SK-N-SH treated with all-trans-retinoic acid at 6 μM for 48 hours (cell line): ENCODE measurements around the gene LOXHD1.

Experiments used
- ATAC-seq: fragments of 200-7000 bp; cut with Tn5 transposase; 3 replicates; pipeline ENCODE4 v1.9.1; 2020; ENCODE audit warnings: mild to moderate bottlenecking, moderate library complexity
- BACH2 ChIP-seq: fragments of 250-450 bp; sonication (Bioruptor Pico); IDR thresholded peaks from 2 replicates; pipeline ENCODE4 v1.9.0; 2021; ENCODE audit warnings: mild to moderate bottlenecking, borderline replicate concordance
- CREB5 ChIP-seq: fragments of 250-450 bp; sonication (Bioruptor Pico); IDR thresholded peaks from 2 replicates; pipeline ENCODE4 v1.5.1; 2020; ENCODE audit warnings: low read depth, mild to moderate bottlenecking, moderate library complexity
- CSDC2 ChIP-seq: fragments of 250-450 bp; sonication (Bioruptor Pico); IDR thresholded peaks from 2 replicates; pipeline ENCODE4 v1.5.0; 2020; ENCODE audit warnings: mild to moderate bottlenecking, moderate library complexity
- ESRRG ChIP-seq: fragments of 250-450 bp; sonication (Bioruptor Pico); IDR thresholded peaks from 2 replicates; pipeline ENCODE4 v1.6.1; 2021; ENCODE audit warnings: mild to moderate bottlenecking
- ISL1 ChIP-seq: fragments of 250-450 bp; sonication (Bioruptor Pico); IDR thresholded peaks from 2 replicates; pipeline ENCODE4 v2.1.2; 2022; ENCODE audit warnings: mild to moderate bottlenecking, moderate library complexity
- OSR1 ChIP-seq: fragments of 250-450 bp; sonication (Bioruptor Pico); IDR thresholded peaks from 2 replicates; pipeline ENCODE4 v1.8.0; 2022; ENCODE audit warnings: moderate library complexity, mild to moderate bottlenecking, inconsistent platforms
- PATZ1 ChIP-seq: fragments of 250-450 bp; sonication (Bioruptor Pico); IDR thresholded peaks from 2 replicates; pipeline ENCODE4 v1.8.0; 2020; ENCODE audit warnings: mild to moderate bottlenecking, moderate library complexity, borderline replicate concordance
- SNAI2 ChIP-seq: fragments of 250-450 bp; sonication (Bioruptor Pico); IDR thresholded peaks from 2 replicates; pipeline ENCODE4 v1.5.0; 2020; ENCODE audit warnings: mild to moderate bottlenecking, moderate library complexity
- TOX ChIP-seq: fragments of 250-450 bp; sonication (Bioruptor Pico); IDR thresholded peaks from 2 replicates; pipeline ENCODE4 v1.8.0; 2021; ENCODE audit warnings: mild to moderate bottlenecking, moderate library complexity, borderline replicate concordance
- ZC3H10 ChIP-seq: fragments of 250-450 bp; sonication (Bioruptor Pico); IDR thresholded peaks from 2 replicates; pipeline ENCODE4 v1.5.1; 2021; ENCODE audit warnings: mild to moderate bottlenecking, moderate library complexity
- ZFP3 ChIP-seq: fragments of 250-450 bp; sonication (Bioruptor Pico); IDR thresholded peaks from 2 replicates; pipeline ENCODE4 v1.5.0; 2020; ENCODE audit warnings: mild to moderate bottlenecking, moderate library complexity
- ZNF565 ChIP-seq: fragments of 450-650 bp; formaldehyde crosslinking; conservative IDR thresholded peaks from 2 replicates; pipeline ENCODE4 v1.5.0; 2020; ENCODE audit warnings: low read depth, mild to moderate bottlenecking, moderate library complexity
- ZNF8 ChIP-seq: fragments of 450-650 bp; formaldehyde crosslinking; IDR thresholded peaks from 2 replicates; pipeline ENCODE4 v1.5.0; 2020; ENCODE audit warnings: mild to moderate bottlenecking, moderate library complexity
- TF ChIP-seq, protein P1 (sequence below): fragments of 250-450 bp; sonication (Bioruptor Pico); IDR thresholded peaks from 2 replicates; pipeline ENCODE4 v1.5.0; 2020; ENCODE audit warnings: mild to moderate bottlenecking, moderate library complexity
- TF ChIP-seq, protein P2 (sequence below): fragments of 250-450 bp; sonication (Bioruptor Pico); IDR thresholded peaks from 2 replicates; pipeline ENCODE4 v1.8.0; 2021; ENCODE audit warnings: low read depth, mild to moderate bottlenecking, moderate library complexity, borderline replicate concordance
- TF ChIP-seq, protein P3 (sequence below): fragments of 250-450 bp; sonication (Bioruptor Pico); IDR thresholded peaks from 2 replicates; pipeline ENCODE4 v1.5.1; 2021; ENCODE audit warnings: mild to moderate bottlenecking, moderate library complexity

The LOXHD1 gene

GRCh38 chr18:46680784-46681695 is 24.0 kb upstream of the LOXHD1 start:
- no peak for TF ChIP-seq ESRRG (CRISPR knock-in tag)
- TF ChIP-seq SNAI2: no peak

GRCh38 chr18:46679846-46680598 is 23.0 kb upstream of the LOXHD1 start:
- TF ChIP-seq CSDC2 (CRISPR knock-in tag) (no peak), OSR1 (no peak), ZFP3 (CRISPR knock-in tag) (no peak), ESRRG (CRISPR knock-in tag) (no peak), ZC3H10 (CRISPR knock-in tag) (no peak), BACH2 (CRISPR knock-in tag) (no peak), PATZ1 (CRISPR knock-in tag) (no peak), ZNF565 (CRISPR knock-in tag) (no peak), ZNF8 (CRISPR knock-in tag) (no peak), TOX (CRISPR knock-in tag) (no peak), ISL1 (no peak), CREB5 (CRISPR knock-in tag) (no peak)
- TF ChIP-seq, protein P1, sequence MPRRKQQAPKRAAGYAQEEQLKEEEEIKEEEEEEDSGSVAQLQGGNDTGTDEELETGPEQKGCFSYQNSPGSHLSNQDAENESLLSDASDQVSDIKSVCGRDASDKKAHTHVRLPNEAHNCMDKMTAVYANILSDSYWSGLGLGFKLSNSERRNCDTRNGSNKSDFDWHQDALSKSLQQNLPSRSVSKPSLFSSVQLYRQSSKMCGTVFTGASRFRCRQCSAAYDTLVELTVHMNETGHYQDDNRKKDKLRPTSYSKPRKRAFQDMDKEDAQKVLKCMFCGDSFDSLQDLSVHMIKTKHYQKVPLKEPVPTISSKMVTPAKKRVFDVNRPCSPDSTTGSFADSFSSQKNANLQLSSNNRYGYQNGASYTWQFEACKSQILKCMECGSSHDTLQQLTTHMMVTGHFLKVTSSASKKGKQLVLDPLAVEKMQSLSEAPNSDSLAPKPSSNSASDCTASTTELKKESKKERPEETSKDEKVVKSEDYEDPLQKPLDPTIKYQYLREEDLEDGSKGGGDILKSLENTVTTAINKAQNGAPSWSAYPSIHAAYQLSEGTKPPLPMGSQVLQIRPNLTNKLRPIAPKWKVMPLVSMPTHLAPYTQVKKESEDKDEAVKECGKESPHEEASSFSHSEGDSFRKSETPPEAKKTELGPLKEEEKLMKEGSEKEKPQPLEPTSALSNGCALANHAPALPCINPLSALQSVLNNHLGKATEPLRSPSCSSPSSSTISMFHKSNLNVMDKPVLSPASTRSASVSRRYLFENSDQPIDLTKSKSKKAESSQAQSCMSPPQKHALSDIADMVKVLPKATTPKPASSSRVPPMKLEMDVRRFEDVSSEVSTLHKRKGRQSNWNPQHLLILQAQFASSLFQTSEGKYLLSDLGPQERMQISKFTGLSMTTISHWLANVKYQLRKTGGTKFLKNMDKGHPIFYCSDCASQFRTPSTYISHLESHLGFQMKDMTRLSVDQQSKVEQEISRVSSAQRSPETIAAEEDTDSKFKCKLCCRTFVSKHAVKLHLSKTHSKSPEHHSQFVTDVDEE (CRISPR knock-in tag): no peak
- TF ChIP-seq, protein P2, sequence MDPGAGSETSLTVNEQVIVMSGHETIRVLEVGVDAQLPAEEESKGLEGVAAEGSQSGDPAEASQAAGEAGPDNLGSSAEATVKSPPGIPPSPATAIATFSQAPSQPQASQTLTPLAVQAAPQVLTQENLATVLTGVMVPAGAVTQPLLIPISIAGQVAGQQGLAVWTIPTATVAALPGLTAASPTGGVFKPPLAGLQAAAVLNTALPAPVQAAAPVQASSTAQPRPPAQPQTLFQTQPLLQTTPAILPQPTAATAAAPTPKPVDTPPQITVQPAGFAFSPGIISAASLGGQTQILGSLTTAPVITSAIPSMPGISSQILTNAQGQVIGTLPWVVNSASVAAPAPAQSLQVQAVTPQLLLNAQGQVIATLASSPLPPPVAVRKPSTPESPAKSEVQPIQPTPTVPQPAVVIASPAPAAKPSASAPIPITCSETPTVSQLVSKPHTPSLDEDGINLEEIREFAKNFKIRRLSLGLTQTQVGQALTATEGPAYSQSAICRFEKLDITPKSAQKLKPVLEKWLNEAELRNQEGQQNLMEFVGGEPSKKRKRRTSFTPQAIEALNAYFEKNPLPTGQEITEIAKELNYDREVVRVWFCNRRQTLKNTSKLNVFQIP (CRISPR knock-in tag): no peak
- TF ChIP-seq, protein P3, sequence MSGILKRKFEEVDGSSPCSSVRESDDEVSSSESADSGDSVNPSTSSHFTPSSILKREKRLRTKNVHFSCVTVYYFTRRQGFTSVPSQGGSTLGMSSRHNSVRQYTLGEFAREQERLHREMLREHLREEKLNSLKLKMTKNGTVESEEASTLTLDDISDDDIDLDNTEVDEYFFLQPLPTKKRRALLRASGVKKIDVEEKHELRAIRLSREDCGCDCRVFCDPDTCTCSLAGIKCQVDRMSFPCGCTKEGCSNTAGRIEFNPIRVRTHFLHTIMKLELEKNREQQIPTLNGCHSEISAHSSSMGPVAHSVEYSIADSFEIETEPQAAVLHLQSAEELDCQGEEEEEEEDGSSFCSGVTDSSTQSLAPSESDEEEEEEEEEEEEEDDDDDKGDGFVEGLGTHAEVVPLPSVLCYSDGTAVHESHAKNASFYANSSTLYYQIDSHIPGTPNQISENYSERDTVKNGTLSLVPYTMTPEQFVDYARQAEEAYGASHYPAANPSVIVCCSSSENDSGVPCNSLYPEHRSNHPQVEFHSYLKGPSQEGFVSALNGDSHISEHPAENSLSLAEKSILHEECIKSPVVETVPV (CRISPR knock-in tag): no peak
- no peak for ATAC-seq

More at GRCh38 chr18:46680784-46681695, 24.0 kb upstream of the LOXHD1 start:
- ATAC-seq: no peak

DNA sequence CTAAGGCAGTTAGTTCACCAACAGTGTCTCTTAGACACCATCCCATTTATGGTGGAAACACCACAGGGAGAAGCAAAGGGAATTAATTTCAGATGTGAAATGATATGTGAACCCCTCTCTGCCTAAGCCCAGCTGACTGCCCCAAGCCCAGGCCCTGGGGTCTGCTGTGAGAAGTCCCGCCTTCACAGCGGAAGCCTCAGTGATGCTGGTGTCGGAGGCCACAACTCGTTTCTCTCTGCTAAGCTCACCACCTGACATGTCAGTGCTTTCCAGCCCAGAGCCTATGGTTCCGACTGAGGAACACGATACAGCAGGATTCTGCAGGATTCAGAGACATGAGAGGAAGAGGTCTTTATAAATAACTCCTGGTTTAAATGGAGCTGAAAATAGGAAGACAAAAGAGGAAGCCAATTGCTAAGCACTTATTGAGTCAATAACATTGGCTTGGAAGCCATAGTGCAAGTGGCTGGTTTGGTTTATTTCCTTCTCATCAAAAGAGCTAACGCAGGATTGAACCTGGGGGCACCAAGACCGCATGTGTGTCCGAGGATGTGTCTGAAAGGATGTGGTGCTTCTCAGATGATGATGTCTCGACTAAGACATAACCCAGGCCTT is 21.9 kb upstream of the LOXHD1 start:
- no peak for TF ChIP-seq SNAI2
- no peak for TF ChIP-seq ISL1
- TF ChIP-seq, protein P2 (CRISPR knock-in tag): no peak
- TF ChIP-seq ZNF8 (CRISPR knock-in tag): no peak
- no peak for TF ChIP-seq CREB5 (CRISPR knock-in tag)
- TF ChIP-seq ESRRG (CRISPR knock-in tag): no peak
- ATAC-seq: no peak
